SIG-M5 treated with dmso at 0.1 percent for 504 hours (cell line): Measurements from ENCODE around the gene SERPINF2.
"Not testable (repeated sequence)": the region's sequence is repeated elsewhere in the genome, so short reads cannot be mapped to it uniquely, and the experiment has no call there.

Source experiments
- DNase-seq: peaks from one replicate; lab custom pipeline; 2025; ENCODE audit not compliant: unreplicated experiment; lab: John Stamatoyannopoulos, UW

Gene SERPINF2

DNA sequence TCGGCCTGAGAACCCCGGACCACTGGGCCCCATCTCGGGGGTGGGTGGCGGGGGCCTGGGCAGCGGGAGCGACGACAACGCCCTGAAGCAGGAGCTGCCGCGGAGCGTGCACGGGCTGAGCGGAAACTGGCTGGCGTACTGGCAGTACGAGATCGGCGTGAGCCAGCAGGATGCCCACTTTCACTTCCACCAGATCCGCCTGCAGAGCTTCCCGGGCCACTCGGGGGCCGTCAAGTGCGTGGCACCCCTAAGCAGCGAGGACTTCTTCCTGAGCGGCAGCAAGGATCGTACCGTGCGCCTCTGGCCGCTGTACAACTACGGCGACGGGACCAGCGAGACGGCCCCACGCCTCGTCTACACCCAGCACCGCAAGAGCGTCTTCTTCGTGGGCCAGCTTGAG is 8.9 kb upstream of the SERPINF2 start:
- DNase-seq = no peak

DNA sequence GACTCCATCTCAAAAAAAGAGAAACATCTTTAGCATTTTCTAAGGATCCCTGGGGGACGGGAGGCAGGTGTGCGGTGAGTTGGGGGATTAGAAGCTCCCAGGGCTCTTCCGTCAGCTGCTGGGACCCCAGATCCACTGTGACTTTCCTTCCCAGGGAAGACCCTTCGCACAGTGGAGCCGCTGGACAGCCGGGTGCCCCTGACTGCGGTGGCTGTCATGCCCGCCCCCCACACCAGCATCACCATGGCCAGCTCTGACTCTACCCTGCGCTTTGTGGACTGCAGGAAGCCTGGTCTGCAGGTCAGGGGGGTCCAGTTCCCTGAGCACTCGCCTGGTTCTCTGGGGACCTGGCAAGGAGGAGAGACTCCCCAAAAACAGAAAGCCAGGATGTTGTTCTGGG is 7.3 kb upstream of the SERPINF2 start:
- DNase-seq = no peak

DNA sequence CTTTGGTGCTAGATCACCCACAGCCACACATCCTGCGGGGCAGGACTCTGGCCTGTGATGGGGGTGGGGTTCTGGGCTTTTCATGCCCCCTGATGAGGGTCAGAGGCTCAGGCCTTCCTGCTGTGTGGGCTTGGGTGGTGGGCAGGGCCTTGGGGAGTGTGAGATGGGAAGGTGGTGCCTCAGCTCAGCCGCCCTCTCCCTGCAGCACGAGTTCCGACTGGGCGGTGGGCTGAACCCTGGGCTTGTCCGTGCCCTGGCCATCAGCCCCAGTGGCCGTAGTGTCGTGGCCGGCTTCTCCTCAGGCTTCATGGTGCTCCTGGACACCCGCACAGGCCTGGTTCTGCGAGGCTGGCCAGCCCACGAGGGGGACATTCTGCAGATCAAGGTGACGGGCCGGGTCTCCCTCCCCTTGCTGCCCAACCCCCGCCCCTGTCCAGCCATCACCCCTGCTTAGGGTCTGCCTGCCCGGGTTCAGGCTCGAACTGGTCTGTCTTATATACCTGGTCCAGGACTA is 6.8 kb upstream of the SERPINF2 start:
- DNase-seq = no peak

DNA sequence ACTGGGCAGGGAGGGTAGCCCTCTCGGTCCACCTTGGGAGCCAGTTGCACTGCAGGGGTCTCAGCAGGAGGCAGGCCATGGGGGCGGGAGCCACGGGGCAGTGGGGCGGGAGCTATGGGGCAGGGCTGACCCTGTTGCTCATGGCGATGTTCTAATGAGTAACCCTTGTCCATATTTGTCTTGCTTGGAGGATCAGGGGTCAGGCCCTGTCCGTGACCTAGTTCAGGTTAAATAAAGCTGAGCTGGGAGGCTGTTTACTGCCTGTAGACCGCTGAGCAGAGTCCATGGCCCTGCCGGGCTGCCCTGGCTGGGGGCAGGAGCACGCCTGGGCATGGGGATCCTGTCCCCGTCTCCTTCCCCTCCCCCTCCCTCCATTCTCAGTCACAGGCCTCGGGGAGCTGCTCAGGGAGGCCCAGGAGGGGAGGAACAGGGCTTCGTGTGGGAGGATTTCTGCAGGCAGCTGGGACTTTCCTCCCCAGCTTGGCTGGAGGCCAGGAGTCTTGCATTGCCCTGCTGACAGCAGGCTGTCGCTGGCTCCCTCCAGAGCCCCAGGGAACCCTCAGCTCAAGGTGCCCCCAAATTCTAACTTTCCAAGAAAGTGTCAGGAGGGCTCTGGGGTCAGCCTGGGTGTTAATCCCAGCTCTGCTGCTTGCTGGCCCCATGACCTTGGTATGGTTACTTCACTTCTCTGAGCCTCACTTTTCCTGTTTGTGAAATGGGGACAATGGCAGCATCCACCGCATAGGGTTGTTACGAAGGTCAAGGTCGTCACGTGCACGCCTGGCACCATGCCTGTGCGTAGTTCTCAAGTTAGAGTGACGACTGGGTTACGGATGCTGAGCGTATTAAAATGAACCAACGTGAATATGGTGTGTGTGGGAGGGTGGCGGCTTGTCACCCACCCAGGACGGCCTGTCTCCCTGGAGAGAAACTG is 6.1 kb upstream of the SERPINF2 start:
- peak; percentile 11 for DNase-seq

DNA sequence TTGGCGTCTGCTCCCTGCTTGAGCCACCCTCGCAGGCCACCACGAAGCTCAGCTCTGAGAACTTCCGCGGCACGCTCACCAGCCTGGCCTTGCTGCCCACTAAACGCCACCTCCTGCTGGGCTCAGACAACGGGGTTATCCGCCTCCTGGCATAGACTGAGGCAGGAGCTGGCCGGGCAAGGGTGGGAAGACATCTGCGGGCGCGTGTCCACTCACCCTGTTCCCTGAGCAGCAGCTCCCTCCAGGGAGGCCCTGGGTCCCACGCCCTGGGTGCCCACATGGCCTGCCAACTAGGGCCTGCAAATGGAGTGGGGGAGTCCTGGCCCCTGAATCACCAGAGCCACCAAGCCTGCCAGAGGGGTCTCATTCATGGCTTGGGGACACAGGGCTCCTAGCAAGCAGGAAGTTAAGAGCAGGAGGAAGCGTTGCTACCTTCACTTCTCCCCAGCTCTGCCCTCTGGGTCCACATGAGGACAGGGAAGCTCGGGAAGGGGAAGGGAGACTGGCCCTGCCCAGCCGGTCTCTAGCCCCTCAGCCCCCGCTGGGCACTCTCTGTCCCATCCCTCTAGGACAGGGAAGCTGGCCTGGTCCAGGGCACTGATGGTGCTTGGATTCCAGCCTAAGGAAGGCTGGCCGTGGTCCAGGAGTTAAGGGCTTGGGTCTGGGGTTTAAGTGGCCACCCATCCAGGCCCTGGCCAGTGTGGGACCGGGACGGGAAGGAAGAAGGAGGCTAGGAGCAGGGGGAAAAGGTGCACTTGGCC is 5.0 kb upstream of the SERPINF2 start:
- no peak for DNase-seq

DNA sequence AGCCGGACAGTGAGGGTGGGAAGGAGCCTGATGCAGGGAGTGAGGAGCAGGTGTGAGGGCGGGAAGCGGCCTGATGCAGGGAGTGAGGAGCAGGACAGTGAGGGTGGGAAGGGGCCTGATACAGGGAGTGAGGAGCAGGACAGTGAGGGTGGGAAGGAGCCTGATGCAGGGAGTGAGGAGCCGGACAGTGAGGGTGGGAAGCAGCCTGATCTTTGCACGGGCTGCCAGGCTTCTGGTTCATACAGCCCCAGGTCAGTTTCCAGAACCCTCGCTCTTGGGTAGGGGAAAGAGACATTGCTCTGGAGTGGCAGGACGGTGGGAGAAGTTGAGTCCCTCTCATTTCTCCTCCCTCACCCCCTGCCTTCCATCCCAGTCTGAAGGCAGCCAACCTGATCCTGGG is 772 bp upstream of the SERPINF2 start:
- DNase-seq = not testable (repeated sequence)

DNA sequence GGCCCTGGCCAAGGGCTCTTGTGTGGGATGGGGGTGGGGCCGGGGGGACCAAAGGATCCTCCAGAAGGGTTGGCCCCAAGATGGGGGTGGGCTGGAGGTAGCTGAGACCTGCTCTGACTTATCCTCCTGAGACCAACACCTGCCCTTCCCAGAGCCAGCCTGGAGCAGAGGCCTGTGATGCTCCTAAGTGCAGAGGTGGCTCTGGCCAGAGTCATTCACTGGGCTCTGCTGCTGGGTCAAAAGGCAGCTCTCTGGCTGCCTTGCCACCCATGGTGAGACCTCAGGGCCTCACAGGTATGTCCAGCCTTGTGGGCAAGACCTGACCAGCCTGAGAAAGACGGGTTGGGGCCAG is 393 bp downstream of the SERPINF2 start:
- DNase-seq = no peak

DNA sequence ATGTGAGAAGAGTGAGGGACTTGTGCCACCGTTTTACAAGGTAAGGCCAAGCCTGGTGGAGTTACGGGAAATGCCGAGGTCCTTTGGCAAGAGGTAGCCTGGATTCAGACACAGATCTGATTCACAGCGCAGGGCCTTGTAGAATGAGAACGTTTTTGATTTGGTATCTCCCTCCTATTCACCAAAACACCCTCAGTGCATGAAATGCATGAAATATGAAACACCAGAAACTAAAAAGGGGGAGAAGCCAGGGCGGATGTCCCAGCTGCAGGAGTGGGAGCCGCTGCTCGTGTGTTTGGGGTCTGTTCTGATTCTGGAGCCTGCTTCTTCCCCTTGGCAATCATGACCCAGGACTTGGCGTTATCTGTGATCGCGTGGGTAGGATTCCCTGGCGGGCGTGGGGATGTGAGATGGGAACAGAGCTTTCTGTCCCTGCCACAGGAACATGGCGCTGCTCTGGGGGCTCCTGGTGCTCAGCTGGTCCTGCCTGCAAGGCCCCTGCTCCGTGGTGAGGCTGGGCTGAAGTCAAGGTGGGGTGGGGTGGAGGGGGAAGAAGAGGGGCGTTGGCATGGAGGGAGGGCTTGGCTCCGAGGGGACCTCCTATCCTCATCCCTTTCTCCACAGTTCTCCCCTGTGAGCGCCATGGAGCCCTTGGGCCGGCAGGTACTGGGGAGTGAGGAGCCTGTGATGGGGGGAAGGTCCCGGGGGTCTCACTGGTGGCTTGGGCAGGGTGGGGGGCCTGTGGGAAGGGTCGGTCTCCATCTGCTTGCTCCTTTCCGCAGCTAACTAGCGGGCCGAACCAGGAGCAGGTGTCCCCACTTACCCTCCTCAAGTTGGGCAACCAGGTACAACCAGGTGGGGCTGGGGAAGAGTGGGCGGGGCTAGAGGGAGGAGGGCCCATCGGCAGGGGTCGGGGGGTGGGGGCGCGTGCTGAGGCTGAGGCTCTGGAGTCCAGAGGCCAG is 2.2 kb downstream of the SERPINF2 start:
- no peak for DNase-seq

DNA sequence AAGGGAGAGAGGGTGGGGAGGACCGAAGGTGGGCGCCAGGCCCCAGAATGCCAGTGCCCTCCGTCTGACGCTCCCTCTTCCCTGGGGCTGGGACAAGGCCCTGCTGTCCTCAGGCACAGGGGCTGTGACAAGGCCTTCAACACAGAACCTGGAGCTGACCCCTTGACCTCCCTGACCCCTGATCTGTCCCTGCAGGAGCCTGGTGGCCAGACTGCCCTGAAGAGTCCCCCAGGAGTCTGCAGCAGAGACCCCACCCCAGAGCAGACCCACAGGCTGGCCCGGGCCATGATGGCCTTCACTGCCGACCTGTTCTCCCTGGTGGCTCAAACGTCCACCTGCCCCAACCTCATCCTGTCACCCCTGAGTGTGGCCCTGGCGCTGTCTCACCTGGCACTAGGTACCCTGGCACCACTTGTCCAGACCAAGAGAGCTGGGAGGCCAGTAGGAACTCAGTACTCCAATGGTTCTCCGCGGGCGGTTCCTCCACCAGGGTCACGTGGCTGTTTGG is 2.9 kb downstream of the SERPINF2 start:
- no peak for DNase-seq

DNA sequence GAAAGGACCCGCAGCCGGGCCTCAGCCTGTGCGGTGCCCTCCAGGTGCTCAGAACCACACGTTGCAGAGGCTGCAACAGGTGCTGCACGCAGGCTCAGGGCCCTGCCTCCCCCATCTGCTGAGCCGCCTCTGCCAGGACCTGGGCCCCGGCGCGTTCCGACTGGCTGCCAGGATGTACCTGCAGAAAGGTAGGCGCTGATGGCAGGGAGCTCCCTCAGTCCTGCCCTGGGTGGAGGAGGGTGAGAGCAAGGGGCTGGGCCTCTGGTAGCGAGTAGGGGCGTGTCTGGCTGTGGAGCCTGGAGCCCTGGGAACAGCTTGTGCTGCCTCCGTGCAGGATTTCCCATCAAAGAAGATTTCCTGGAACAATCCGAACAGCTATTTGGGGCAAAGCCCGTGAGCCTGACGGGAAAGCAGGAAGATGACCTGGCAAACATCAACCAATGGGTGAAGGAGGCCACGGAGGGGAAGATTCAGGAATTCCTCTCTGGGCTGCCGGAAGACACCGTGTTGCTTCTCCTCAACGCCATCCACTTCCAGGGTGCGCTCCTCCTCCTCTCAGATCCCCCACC is 4.4 kb downstream of the SERPINF2 start:
- DNase-seq = no peak

DNA sequence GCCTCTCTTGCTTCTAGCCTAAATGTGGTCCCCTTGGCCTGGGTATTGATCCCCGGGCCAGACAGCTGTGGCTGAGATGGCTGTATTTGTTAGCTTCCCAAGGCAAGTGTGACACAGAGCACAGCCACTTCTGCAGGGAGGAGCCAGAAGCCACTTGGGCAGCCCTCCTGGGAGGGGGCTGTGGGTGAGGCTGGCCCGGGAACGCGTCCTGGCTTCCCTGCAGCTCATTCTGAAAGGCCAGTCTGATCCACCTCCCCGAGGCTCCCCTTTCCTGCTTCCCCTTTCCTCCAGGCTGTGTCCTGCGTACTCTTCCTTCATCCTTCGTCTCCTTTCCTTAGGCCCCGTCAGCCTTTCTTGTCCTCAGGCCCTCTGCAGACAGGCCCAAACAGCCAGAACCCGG is 8.0 kb downstream of the SERPINF2 start:
- DNase-seq = no peak

DNA sequence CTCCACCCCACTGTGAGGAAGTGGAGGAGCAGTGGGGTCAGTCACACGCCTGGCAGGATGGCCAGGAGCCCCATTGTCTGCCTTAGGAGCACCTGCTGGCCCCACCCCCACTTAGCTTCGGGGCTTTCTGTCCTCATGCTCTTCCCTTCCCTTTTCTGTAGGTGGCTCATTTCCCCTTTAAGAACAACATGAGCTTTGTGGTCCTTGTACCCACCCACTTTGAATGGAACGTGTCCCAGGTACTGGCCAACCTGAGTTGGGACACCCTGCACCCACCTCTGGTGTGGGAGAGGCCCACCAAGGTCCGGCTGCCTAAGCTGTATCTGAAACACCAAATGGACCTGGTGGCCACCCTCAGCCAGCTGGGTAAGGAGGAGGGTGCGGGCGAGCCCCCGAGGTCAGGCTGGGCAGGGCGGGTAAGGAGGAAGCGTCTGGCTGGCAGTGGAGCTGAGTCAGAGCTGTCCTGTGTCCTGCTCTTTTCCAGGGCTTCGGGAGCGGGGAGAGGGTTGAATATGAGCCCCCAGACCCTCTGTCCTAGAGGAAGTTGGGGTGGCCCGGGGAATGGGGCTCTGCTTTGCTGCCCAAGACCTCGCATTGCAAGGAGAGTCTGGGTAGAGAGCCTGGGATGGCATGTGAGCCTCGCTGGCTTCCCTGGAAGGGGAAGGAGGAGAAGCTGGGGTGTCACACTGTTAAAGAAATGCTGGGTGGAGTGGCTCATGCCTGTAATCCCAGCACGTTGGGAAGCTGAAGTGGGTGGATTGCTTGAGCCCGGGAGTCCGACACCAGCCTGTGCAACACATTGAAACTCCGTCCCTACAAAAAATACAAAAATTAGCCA is 10.0 kb downstream of the SERPINF2 start:
- peak; percentile 38 for DNase-seq

DNA sequence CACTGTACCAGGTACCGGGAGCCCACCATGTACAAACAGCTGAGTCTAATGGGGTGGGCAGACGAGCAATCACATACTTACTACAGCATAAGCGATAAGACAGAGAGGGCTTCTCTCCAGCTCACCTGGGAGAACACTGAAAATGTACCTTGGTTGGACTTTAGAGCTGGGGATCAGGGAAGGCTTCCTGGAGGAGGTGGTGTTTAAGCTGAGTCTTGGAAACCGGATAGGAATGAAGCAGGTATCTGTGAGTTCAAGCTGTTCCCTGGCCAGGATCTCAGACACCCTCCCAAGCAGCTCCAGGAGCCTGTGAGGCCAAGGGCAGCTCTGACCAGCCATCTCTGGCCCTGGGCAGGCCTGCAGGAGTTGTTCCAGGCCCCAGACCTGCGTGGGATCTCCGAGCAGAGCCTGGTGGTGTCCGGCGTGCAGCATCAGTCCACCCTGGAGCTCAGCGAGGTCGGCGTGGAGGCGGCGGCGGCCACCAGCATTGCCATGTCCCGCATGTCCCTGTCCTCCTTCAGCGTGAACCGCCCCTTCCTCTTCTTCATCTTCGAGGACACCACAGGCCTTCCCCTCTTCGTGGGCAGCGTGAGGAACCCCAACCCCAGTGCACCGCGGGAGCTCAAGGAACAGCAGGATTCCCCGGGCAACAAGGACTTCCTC is 11.2 kb downstream of the SERPINF2 start:
- DNase-seq = no peak

DNA sequence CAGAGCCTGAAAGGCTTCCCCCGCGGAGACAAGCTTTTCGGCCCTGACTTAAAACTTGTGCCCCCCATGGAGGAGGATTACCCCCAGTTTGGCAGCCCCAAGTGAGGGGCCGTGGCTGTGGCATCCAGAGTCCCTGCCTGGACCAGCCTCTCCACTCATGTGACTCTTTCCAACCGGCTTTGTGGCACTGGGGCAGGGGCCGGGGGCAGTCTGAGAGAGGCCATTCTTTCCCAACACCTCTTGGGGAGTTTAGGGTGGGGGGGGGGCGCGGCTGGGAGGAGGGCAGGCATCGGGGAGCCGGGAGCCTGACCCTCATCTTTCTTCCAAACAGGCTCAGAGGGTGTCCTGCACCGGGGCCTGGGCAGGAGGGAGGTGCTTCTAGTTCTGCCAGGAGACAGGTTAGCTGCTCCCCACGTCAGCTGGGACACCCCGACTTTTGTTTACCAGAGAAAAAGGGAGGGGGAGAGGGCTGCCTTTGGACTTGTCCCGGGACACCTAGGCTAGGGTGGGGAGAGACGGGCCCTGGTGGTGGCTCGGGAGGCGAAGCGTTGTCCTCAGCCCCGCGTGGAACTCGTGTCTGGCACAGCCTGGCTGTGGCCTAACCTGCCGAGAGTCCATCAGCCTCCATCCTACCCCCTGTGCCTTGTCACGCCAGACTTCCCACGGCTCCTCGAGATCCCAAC is 11.9 kb downstream of the SERPINF2 start:
- no peak for DNase-seq

DNA sequence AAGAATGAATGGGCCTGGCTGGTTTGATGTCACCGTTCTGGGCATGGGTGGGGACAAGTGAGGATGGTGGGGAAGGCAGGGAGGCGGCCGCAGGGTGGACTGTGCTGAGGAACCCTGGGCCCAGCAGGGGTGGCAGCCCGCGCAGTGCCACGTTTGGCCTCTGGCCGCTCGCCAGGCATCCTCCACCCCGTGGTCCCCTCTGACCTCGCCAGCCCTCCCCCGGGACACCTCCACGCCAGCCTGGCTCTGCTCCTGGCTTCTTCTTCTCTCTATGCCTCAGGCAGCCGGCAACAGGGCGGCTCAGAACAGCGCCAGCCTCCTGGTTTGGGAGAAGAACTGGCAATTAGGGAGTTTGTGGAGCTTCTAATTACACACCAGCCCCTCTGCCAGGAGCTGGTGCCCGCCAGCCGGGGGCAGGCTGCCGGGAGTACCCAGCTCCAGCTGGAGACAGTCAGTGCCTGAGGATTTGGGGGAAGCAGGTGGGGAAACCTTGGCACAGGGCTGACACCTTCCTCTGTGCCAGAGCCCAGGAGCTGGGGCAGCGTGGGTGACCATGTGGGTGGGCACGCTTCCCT is 12.7 kb downstream of the SERPINF2 start:
- DNase-seq = no peak

DNA sequence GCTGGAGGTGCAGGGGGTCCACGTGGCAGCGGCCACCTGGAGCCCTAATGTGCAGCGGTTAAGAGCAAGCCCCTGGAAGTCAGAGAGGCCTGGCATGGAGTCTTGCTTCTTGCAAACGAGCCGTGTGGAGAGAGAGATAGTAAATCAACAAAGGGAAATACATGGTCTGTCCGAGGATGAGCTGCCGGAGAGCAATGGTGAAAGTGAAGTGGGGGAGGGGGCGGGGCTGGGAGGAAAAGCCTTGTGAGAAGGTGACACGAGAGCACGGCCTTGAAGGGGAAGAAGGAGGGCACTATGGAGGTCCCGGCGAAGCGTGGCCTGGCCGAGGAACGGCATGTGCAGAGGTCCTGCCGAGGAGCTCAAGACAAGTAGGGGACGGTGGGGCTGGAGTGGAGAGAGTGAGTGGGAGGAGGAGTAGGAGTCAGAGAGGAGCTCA is 13.2 kb downstream of the SERPINF2 start:
- no peak for DNase-seq

DNA sequence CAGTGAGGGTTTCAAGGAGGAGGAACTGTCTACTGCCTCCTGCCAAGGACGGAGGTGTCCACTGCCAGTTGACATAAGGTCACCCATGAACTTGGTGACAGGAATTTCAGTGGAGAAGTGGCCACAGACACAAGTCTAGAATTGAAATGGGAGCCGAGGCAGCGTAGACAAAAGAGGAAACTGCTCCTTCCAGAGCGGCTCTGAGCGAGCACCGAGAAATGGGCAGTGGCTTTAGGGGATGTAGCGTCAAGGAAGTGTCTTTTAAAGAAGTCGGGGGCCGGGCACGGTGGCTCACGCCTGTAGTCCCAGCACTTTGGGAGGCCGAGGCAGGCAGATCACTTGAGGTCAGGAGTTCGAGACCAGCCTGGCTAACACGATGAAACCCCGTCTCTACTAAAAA is 16.1 kb downstream of the SERPINF2 start:
- no peak for DNase-seq

DNA sequence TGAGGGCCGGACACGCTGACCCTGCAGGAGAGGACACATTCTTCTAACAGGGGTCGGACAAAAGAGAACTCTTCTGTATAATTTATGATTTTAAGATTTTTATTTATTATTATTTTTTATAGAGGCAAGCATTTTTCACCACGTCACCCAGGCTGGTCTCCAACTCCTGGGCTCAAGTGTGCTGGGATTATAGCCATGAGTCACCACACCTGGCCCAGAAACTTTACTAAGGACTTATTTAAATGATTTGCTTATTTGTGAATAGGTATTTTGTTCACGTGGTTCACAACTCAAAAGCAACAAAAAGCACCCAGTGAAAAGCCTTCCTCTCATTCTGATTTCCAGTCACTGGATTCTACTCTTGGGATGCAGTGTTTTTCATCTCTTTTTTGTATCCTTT is 16.9 kb downstream of the SERPINF2 start:
- no peak for DNase-seq
